ENCODE results near the gene ALKAL2.
"Not testable (repeated sequence)": the region's sequence is repeated elsewhere in the genome, so short reads cannot be mapped to it uniquely, and the experiment has no call there.

ALKAL2 gene

DNA sequence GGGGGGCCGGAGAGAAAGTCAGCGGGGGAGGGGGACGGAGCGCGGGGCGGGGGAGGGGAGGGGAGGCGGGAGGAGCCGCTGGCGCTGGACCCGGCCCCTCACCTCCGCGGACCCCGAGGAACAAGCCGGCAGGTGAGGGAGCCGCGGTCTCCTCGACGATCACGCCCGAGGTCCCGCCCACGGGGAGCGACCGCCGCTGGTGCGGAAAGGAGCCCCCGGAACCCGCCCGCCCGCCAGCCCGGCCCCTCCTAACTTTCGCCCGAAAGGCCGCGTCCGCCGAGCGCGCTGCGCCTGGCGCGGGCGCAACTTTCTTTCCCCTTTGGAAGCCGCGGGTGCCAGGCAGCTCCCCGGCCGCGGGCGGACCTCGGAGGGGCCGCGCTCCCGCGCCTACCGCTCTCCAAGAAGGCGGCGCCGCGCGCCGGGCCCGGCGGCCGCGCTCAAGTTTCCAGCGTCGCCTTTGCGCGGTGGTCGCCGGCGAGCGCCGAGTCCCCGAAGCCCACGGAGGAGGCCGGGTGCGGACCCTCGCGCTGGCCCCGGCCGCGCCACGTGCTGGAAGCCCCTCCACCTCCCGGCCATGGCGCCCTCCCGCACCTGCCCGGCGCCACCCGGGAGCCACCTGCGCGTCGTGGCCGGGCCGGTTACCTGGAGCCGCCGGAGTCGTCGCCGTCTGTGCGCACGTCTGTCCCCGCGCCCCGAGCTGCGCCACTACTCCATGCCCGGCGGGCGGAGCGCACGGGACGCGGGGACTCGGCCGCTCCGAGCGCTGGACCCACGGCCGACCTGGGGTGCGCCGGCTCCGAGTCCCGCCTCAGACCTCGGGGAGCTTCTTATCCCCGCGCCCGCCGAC, at the start of gene ALKAL2:
TSS of gene ALKAL2 (minus strand) at position 181 of the 847 bp plus-strand sequence. CDS start 256 bp downstream, outside the sequence.
- no peak for DNase-seq

- not testable (repeated sequence) for DNase-seq
Measured at GRCh38 chr2:336949-337348, 49.1 kb upstream of the ALKAL2 start.

DNA sequence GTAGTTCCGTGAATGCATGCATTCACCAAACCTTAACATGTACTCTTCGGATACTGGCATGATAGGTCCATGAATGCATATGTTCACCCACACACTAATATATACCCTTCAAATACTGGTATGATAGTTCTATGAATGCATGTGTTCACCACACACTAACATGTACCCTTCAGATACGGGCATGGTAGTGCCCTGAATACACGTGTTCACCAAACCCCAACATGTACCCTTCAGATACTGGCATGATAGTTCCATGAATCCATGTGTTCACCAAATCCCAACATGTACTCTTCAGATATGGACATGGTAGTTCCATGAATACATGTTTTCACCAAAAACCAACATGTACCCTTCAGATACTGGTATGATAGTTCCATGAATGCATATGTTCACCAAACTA, 48.5 kb upstream of the ALKAL2 start:
- no peak for DNase-seq

- DNase-seq, result no peak
Measured at GRCh38 chr2:332592-332991, 44.7 kb upstream of the ALKAL2 start.

DNA sequence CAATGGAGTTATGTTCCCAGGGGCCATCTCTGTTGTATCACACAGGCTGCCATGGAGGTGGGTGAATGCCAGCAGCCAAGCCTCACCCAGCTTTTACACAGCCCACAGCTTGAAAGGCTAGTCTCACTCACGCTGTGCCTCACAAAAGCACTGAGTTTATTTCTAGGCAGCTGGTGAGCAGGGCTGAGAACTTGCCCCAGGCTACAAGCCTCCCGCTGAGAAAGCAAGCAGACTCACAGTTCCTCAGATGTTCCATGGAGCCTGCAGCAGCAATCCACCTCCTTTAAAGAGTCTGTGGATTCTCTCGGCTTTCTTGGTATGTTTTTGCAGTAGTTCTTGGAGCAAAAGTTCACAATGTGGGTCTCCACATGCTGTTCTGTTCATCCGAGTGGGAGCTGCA, 40.9 kb upstream of the ALKAL2 start:
- no peak for DNase-seq

DNA sequence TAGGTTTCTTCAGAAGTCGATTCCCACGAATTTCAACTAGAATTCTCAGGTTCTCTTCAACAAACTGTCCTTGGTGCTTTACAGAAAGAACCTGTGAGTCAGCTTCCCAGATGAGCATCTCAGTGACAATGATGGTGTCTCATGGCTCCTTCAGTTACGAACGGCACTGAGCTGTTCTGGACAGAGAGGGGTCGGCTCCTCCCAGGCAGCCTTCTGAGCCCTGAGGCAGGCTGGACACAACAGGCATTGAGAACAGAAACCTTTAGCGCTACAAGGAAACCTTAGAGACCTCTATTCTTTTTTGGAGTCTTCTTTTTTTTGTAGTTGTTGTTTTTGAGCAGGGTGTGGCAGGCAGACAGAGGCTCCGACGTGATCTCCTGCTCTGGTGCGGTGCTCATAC, 35.1 kb upstream of the ALKAL2 start:
- no peak for DNase-seq

DNA sequence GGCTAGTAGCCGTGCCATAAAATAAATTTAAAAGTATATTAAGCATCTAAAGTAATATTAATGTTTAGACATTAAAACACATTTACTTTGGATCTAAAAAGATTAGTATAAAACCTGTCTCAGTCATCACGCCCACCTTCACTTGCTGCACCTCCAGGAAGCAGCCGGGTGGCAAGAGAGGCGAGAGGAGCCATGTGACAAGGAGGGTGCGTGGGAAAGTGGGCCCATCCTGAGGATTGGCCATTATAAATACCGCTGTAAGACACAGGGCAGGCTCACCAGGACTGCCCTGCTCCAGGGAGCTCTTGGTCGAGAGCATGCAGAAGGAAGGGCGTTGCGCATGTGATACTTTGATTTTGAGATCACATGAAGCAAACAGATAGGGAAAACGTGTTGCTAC, 34.4 kb upstream of the ALKAL2 start:
- DNase-seq, result no peak

DNA sequence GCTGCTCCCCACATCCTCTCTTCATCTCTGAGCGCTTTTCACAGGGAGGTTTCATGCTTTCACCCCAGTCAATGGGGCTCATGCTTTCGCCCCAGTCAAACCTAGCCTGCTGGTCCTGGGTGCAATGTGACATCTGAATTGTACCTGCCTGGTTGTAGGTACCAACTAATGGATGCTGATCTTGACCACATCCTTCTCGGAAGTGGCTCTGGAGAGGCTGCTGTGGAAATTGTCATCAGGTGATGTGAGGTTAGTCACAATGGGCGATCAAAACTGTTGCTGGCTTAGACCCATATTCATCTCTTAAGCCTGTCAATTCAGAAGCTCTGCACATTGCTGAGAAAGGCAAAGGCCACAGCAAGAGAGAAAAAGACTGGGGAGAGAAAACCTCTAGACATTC, 32.7 kb upstream of the ALKAL2 start:
- DNase-seq, result no peak

DNA sequence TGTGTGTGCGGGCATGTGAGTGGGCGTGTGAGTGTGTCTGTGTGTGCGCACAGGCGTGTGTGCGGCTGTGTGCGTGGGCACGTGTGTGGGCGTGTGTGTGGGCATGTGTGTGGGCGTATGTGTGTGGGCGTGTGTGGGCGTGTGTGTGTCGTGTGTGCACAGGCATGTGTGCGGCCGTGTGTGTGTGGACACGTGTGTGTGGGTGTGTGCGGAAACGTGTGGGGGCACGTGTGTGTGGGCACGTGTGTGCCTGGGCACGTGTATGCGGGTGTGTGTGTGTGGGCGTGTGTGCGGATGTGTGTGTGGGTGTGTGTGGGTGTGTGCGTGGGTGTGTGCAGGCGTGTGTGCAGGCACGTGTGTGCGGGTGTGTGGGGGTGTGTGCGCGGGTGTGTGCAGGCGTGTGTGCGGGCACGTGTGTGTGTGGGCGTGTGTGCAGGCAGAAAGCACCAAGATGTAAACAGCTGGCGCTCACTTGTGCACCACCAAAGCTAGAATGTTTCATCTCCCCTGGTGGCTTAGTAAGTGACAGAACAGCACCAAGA, 31.2 kb upstream of the ALKAL2 start:
- no peak for DNase-seq

GRCh38 chr2:317501-318424, 29.9 kb upstream of the ALKAL2 start:
- DNase-seq, result peak; percentile 11

DNA sequence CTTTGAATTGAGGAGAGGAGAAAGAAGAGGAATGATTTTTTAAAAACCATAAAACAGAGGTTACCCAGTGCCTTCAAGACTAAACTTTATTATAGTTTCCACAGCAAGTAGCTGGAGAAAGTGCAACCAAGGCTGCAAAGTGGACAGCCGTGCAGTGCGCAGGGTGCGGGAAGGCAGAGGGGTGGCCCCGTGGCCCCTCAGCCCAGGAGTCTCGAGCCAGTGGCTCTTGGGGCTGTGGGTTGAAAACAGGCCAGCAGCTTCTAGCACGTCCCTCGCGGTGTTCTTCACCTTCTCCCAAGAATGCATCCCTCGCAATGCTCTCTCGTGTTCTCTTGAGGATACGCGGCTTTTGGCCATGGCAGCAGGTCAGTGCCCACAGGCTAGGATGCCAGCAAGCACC, 28.5 kb upstream of the ALKAL2 start:
- no peak for DNase-seq

DNA sequence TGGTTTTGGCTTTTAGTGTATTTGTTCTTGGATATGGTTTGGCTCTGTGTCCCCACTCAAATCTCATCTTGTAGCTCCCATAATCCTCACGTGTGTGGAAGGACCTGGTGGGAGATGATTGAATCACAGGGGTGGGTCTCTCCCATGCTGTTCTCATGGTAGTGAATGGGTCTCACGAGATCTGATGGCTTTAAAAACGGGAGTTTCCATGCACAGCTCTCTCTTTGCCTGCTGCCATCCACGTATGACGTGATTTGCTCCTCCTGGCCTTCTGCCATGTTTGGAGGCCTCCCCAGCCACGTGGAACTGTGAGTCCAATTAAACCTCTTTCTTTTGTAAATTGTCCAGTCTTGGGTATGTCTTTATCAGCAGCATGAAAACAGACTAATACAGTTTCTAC, 28.0 kb upstream of the ALKAL2 start:
- not testable (repeated sequence) for DNase-seq

GRCh38 chr2:314561-315336, 26.9 kb upstream of the ALKAL2 start:
- no peak for DNase-seq

DNA sequence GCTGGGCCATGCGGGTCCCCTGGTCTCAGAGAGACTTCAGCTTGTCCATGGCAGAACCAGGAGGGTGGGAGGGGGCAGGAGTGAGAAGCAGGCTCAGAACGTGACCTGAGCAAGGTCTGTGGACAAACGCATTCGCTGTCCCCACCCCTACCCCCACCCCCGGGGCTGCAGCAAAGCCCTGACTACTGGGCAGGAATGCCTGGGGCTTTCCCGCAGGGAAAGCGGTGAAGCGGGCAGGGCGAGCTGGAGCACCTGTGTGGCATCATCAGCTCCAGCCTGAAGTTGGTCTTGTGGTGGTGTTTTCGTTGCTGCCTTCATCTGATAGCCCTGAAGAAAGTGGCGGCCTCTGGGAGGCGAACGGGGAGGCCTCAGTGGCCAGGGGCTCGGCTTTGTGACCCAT, 26.1 kb upstream of the ALKAL2 start:
- no peak for DNase-seq

GRCh38 chr2:310994-311393, 23.1 kb upstream of the ALKAL2 start:
- DNase-seq, result no peak

DNA sequence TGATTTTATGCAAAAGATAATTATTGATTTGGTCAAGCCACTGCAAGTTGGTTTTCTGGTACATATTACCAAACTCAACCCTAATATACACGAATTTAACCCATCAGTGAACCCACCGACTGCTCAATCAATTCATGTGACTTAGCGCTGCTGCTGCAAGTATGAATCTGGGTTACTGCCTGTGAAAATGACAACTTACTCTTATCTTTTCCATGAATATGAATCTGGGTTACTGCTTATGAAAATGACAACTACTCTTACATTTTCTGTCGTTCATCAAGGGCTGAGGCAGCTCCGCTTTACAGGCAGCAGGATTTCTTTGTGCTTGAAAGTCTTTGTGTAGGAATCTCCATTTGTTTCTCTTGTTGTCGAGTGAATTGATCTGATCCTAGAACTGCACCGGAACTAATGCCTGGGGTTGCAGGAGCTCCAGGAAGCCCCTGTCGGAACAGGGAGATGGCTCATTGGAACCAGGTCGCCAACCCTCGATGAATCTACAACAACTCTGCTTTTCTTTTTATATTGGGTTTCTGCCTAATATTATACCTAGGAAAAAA, 22.1 kb upstream of the ALKAL2 start:
- no peak for DNase-seq

- no peak for DNase-seq
Measured at GRCh38 chr2:309148-309953, 21.5 kb upstream of the ALKAL2 start.

GRCh38 chr2:305366-305765, 17.5 kb upstream of the ALKAL2 start:
- no peak for DNase-seq

DNA sequence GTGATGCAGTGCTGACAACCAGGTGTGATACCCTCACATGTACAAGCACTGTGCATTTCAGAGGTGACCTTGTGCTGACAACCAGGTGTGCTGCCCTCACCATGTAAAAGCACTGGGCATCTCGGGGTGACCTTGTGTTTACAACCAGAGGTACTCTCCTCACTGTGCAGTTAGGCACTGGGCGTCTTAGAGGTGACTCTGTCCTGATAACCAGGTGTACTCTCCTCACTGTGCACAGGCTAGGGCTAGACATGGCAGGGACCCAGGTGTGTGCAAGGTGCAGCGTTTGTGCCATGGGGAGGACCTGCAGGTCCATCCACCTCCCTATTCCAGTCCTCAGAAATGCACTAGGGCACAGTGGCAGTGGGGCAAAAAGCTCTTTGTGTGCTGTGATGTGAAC, 8.5 kb upstream of the ALKAL2 start:
- no peak for DNase-seq

DNA sequence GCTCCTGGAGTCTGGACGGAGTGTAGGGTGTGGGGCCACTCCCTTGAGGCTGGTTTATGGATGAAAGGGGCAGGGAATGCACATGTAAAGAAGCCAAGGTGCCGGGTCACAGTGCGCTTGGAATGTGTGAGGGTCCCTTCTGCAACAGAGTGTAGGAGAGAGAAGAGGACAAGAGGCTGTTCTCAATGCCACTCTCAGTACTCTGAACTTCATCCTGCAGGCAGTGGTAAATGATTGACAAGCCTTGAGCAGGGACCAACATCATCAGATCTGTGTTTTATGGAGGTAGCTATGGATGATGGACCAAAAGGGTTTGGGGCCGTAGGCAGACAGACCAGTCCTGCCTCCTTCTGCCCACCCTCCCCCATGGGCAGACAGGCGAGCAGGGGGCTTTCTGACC, 7.2 kb upstream of the ALKAL2 start:
- DNase-seq, result no peak

GRCh38 chr2:290090-290722, 2.3 kb upstream of the ALKAL2 start:
- peak; percentile 54 for DNase-seq

Data from CD4-positive, alpha-beta T cell treated with Interleukin-17A for 1 hour (primary cell).